CD4-positive, alpha-beta T cell treated with Interleukin-15 for 1 hour (primary cell): Measurements from ENCODE around the gene HID1.
"Not testable (repeated sequence)": the region's sequence is repeated elsewhere in the genome, so short reads cannot be mapped to it uniquely, and the experiment has no call there.

ENCODE experiments used
- DNase-seq: peaks from one replicate; pipeline ENCODE4 v3.0.0-alpha.2; 2020

HID1 gene

GRCh38 chr17:74972107-74972972 lies at the start of gene HID1:
Gene HID1, minus strand, starts transcription at chr17:74972759. Its CDS starts 103 bp downstream, at chr17:74972656.
- DNase-seq, result peak; percentile 82

- no peak for DNase-seq
These were observed 48.0 kb upstream of the HID1 start for GRCh38 chr17:75020331-75021110.

- no peak for DNase-seq
These were observed 47.2 kb upstream of the HID1 start for GRCh38 chr17:75019710-75020109.

GRCh38 chr17:75019146-75019545 lies 46.6 kb upstream of the HID1 start:
- DNase-seq, result no peak

- DNase-seq, result no peak
These were observed 40.6 kb upstream of the HID1 start for GRCh38 chr17:75013092-75013559.

- DNase-seq, result peak; percentile 81
These were observed 40.0 kb upstream of the HID1 start, which contains the start of gene MRPL58 for GRCh38 chr17:75012346-75013091. Gene MRPL58, plus strand, starts transcription at chr17:75012670. Its CDS starts 17 bp downstream, at chr17:75012687.

- DNase-seq, result no peak
These were observed 39.5 kb upstream of the HID1 start for GRCh38 chr17:75012096-75012345.

- DNase-seq, result no peak
These were observed 39.0 kb upstream of the HID1 start for GRCh38 chr17:75011401-75012095.

GRCh38 chr17:75010683-75011400 lies 38.3 kb upstream of the HID1 start:
- DNase-seq, result no peak

GRCh38 chr17:75009139-75009724 lies 36.7 kb upstream of the HID1 start:
- DNase-seq, result no peak

GRCh38 chr17:75008373-75008772 lies 35.8 kb upstream of the HID1 start:
- no peak for DNase-seq

- DNase-seq, result no peak
These were observed 34.1 kb upstream of the HID1 start for GRCh38 chr17:75006653-75007052.

- not testable (repeated sequence) for DNase-seq
These were observed 33.5 kb upstream of the HID1 start for GRCh38 chr17:75006084-75006483.

- DNase-seq, result no peak
These were observed 32.7 kb upstream of the HID1 start for GRCh38 chr17:75005291-75005690.

- no peak for DNase-seq
These were observed 31.8 kb upstream of the HID1 start for GRCh38 chr17:75004371-75004770.

GRCh38 chr17:75003957-75004355 lies 31.4 kb upstream of the HID1 start:
- DNase-seq, result no peak

GRCh38 chr17:75003070-75003956 lies 30.8 kb upstream of the HID1 start:
- no peak for DNase-seq

- DNase-seq, result no peak
These were observed 29.6 kb upstream of the HID1 start for GRCh38 chr17:75001915-75002843.

GRCh38 chr17:74999523-74999922 lies 27.0 kb upstream of the HID1 start:
- no peak for DNase-seq
